Measurements from ENCODE around the gene FAR1. TPM values are rescaled to one million over a fixed set of nuclear protein-coding genes. Genes with fewer than 3 reads are reported as not detected.

Gene FAR1
- polyA plus RNA-seq, 3 donors: 47.2 to 77.0 (median 52.6) TPM

- H3K4me3 Mint-ChIP-seq: no peak overlapping the region
- H3K9ac ChIP-seq (ENCODE audit: insufficient read depth, low read length, poor library complexity, severe bottlenecking): no peak overlapping the region
- H3K27me3 ChIP-seq (ENCODE audit: control insufficient read depth in 2 of 2, insufficient read depth in 2 of 2, low read length in 2 of 2): no peaks in the 10 kb centered on the region
- H3K36me3 ChIP-seq (replicated peaks in 1 of 2; ENCODE audit: control insufficient read depth in 1 of 2, insufficient read depth in 2 of 2, low read length in 2 of 2): no peaks in the 10 kb centered on the region
- H3K36me3 Mint-ChIP-seq: no peaks in the 10 kb centered on the region
- H2AFZ ChIP-seq (ENCODE audit: insufficient read depth, low read depth, low read length, poor library complexity, severe bottlenecking): no peak overlapping the region
- peaks cover 4 to 9% (median 8%) of the 10 kb centered on the region in 3 donors for H3K27me3 Mint-ChIP-seq (ENCODE audit: low read depth in 3 of 3)
- intact Hi-C loops (cut with micrococcal nuclease): no loop called here
- no peaks in the 10 kb centered on the region for H3K4me1 Mint-ChIP-seq
- no peak overlapping the region for H3K4me3 ChIP-seq (replicated peaks in 1 of 3; ENCODE audit: low read depth in 2 of 3, low read length in 3 of 3)
- TF ChIP-seq CTCF (IDR thresholded peaks at IDR 0.05): no peak
- H3K4me1 ChIP-seq (ENCODE audit: control insufficient read depth in 1 of 2, insufficient read depth in 2 of 2, low read length in 2 of 2): no peaks in the 10 kb centered on the region
- H3K4me2 ChIP-seq (replicated peaks; ENCODE audit: extremely low read depth, low read length, poor library complexity, severe bottlenecking): no peak overlapping the region
- WGBS (ENCODE audit: insufficient coverage): no CpG with 5 or more reads among the region's 2 CpGs
- H3K9me3 ChIP-seq (replicated peaks in 1 of 2; ENCODE audit: control insufficient read depth in 1 of 2, insufficient read depth in 1 of 2, low read length in 2 of 2): peaks cover 12 to 21% of the 10 kb centered on the region in 2 donors
- H3K9me3 Mint-ChIP-seq: peaks cover 17 to 33% (median 29%) of the 10 kb centered on the region in 7 donors
- DNase-seq: no peak
- H4K20me1 ChIP-seq (ENCODE audit: insufficient read depth, low read length): no peaks in the 10 kb centered on the region
- H3K79me2 ChIP-seq (ENCODE audit: insufficient read depth, low read length): no peaks in the 10 kb centered on the region
- no peak overlapping the region for H3K27ac Mint-ChIP-seq
- no peak overlapping the region for H3K27ac ChIP-seq (ENCODE audit: low read depth in 1 of 2, low read length in 2 of 2)
These were observed 7.3 kb upstream of the FAR1 start for GRCh38 chr11:13661074-13661623.

- 100% methylated on average over 1 of the region's 1 CpG for WGBS (ENCODE audit: insufficient coverage)
- Mint-ChIP-seq H3K9me3 (peaks cover 15 to 28% (median 22%) of the 10 kb centered on the region in 7 donors), H3K36me3 (no peaks in the 10 kb centered on the region), H3K4me1 (peaks cover 8% of the 10 kb centered on the region), H3K27me3 (ENCODE audit: low read depth in 3 of 3) (peaks cover 4 to 9% (median 8%) of the 10 kb centered on the region in 3 donors), H3K27ac (no peak overlapping the region), H3K4me3 (no peak overlapping the region)
- no peak for TF ChIP-seq CTCF (IDR thresholded peaks at IDR 0.05)
- Histone ChIP-seq H3K4me2 (replicated peaks; ENCODE audit: extremely low read depth, low read length, poor library complexity, severe bottlenecking) (no peak overlapping the region), H2AFZ (ENCODE audit: insufficient read depth, low read depth, low read length, poor library complexity, severe bottlenecking) (no peak overlapping the region), H3K9ac (ENCODE audit: insufficient read depth, low read length, poor library complexity, severe bottlenecking) (no peak overlapping the region), H3K36me3 (replicated peaks in 1 of 2; ENCODE audit: control insufficient read depth in 1 of 2, insufficient read depth in 2 of 2, low read length in 2 of 2) (no peaks in the 10 kb centered on the region), H3K9me3 (replicated peaks in 1 of 2; ENCODE audit: control insufficient read depth in 1 of 2, insufficient read depth in 1 of 2, low read length in 2 of 2) (peaks cover 9 to 19% of the 10 kb centered on the region in 2 donors), H3K4me1 (ENCODE audit: control insufficient read depth in 1 of 2, insufficient read depth in 2 of 2, low read length in 2 of 2) (peaks cover 8 to 12% of the 10 kb centered on the region in 2 donors), H3K4me3 (replicated peaks in 1 of 3; ENCODE audit: low read depth in 2 of 3, low read length in 3 of 3) (no peak overlapping the region), H3K27me3 (ENCODE audit: control insufficient read depth in 2 of 2, insufficient read depth in 2 of 2, low read length in 2 of 2) (no peaks in the 10 kb centered on the region), H3K27ac (ENCODE audit: low read depth in 1 of 2, low read length in 2 of 2) (no peak overlapping the region), H4K20me1 (ENCODE audit: insufficient read depth, low read length) (no peaks in the 10 kb centered on the region), H3K79me2 (ENCODE audit: insufficient read depth, low read length) (peaks cover 8% of the 10 kb centered on the region)
- no peak for DNase-seq
- intact Hi-C loops (cut with micrococcal nuclease): no loop called here
These were observed 4.8 kb upstream of the FAR1 start for GRCh38 chr11:13663631-13664071.

Measured in CD14-positive monocyte (primary cell).